Measurements from ENCODE around the gene CTNND2.

GRCh38 chr5:11104651-11105112 lies 799.6 kb downstream of the CTNND2 start:
- TF ChIP-seq CTCF (conservative IDR thresholded peaks at IDR 0.05 in 1 of 2, IDR thresholded peaks at IDR 0.05 in 1 of 2; ENCODE audit: extremely low read depth in 1 of 2, insufficient read depth in 1 of 2, low read depth in 1 of 2, low read length in 2 of 2) (no peak), EZH2 (IDR thresholded peaks at IDR 0.05; ENCODE audit: borderline replicate concordance, low read length) (no peak)
